HUES64 (cell line): ENCODE data around the gene ITGBL1.

ENCODE experiments used
- H3K27ac ChIP-seq: 2 replicates; pipeline ENCODE4 v1.7.0; 2013; ENCODE audit warnings: low read depth, low read length, inconsistent platforms
- H3K27me3 ChIP-seq: 2 replicates; pipeline ENCODE4 v1.6.1; 2013; ENCODE audit warnings: mild to moderate bottlenecking, low read length; ENCODE audit not compliant: insufficient read depth
- H3K36me3 ChIP-seq: 2 replicates; pipeline ENCODE4 v1.6.1; 2013; ENCODE audit warnings: mild to moderate bottlenecking, low read length; ENCODE audit not compliant: insufficient read depth
- H3K4me1 ChIP-seq: 2 replicates; pipeline ENCODE4 v1.6.1; 2013; ENCODE audit warnings: mild to moderate bottlenecking, low read length, moderate library complexity; ENCODE audit not compliant: insufficient read depth
- H3K4me3 ChIP-seq: 2 replicates; pipeline ENCODE4 v1.5.1; 2013; ENCODE audit warnings: mild to moderate bottlenecking, low read length, moderate library complexity
- H3K9ac ChIP-seq: 2 replicates; pipeline ENCODE4 v1.6.1; 2013; ENCODE audit warnings: mild to moderate bottlenecking, low read depth, low read length
- H3K9me3 ChIP-seq: 2 replicates; pipeline ENCODE4 v1.6.1; 2013; ENCODE audit warnings: low read depth, low read length; ENCODE audit not compliant: insufficient read depth
- WGBS: fragments of 150-250, 120-280 bp; methylation state at CpG from one replicate; pipeline ENCODE4 v1.1.7; 2013; ENCODE audit warnings: missing lambda C conversion rate; 5-methylcytosine and 5-hydroxymethylcytosine counted together

Gene ITGBL1

GRCh38 chr13:101424381-101425155, 27.9 kb upstream of the ITGBL1 start:
- H3K9me3 ChIP-seq: no peaks in the 10 kb centered on the region
- no peak overlapping the region for H3K9ac ChIP-seq
- no peaks in the 10 kb centered on the region for H3K27me3 ChIP-seq
- H3K36me3 ChIP-seq: no peaks in the 10 kb centered on the region
- no peak overlapping the region for H3K4me3 ChIP-seq
- no peaks in the 10 kb centered on the region for H3K4me1 ChIP-seq
- WGBS: 87% methylated on average over 4 of the region's 6 CpGs
- no peak overlapping the region for H3K27ac ChIP-seq

DNA sequence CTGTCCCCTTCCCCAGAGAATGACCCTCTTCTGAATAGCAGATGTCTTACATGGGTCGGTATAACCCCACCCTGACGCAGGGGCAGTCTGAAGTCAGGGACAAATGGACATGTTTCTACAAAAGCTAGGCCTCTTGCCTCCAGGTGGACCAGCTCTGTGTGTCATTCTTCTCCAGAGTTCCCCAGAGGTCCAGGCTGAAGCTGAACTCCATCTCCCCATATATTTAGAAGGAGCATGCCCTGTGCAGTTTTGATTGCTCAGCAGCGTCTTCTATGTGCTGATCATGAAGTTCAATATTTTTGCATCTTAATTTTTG, 27.4 kb upstream of the ITGBL1 start:
- WGBS: 91% methylated on average over 2 of the region's 3 CpGs
- no peak overlapping the region for H3K9ac ChIP-seq
- H3K4me3 ChIP-seq: no peak overlapping the region

GRCh38 chr13:101425623-101426022, 26.9 kb upstream of the ITGBL1 start:
- H3K27ac ChIP-seq: no peak overlapping the region
- no peaks in the 10 kb centered on the region for H3K4me1 ChIP-seq
- no peaks in the 10 kb centered on the region for H3K27me3 ChIP-seq
- no peak overlapping the region for H3K4me3 ChIP-seq
- H3K36me3 ChIP-seq: no peaks in the 10 kb centered on the region
- 88% methylated on average over 10 of the region's 10 CpGs for WGBS
- H3K9me3 ChIP-seq: no peaks in the 10 kb centered on the region
- no peak overlapping the region for H3K9ac ChIP-seq

More for the DNA sequence above, 27.4 kb upstream of the ITGBL1 start:
- H3K27ac ChIP-seq: no peak overlapping the region
- H3K9me3 ChIP-seq: no peaks in the 10 kb centered on the region
- no peaks in the 10 kb centered on the region for H3K27me3 ChIP-seq
- H3K4me1 ChIP-seq: no peaks in the 10 kb centered on the region
- H3K36me3 ChIP-seq: no peaks in the 10 kb centered on the region

DNA sequence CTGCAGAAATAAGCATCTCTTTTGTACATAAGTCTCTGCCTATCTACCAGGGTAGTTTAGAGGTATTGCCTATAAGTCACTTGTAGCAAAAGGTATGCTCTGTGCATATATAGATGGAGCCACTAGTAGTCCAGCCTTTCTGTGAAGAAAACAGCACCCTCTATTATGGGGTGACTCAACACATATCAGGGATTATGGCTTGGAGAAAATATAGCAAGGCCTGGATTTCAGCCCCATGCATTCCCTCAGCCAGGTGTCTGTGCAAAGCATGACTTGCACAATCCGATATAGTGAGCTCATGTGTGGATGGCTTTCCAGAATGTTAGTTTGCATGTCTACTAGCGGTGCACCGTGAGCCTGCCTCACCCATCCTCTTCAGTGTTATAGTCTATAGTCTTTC, 22.7 kb upstream of the ITGBL1 start:
- H3K9me3 ChIP-seq: no peaks in the 10 kb centered on the region
- no peaks in the 10 kb centered on the region for H3K36me3 ChIP-seq
- no peak overlapping the region for H3K27ac ChIP-seq
- no peaks in the 10 kb centered on the region for H3K4me1 ChIP-seq
- 83% methylated on average over 3 of the region's 3 CpGs for WGBS
- no peak overlapping the region for H3K9ac ChIP-seq
- H3K27me3 ChIP-seq: no peaks in the 10 kb centered on the region
- no peak overlapping the region for H3K4me3 ChIP-seq

GRCh38 chr13:101433895-101434294, 18.6 kb upstream of the ITGBL1 start:
- Histone ChIP-seq H3K27ac (no peak overlapping the region), H3K4me1 (no peaks in the 10 kb centered on the region), H3K9ac (no peak overlapping the region), H3K9me3 (no peaks in the 10 kb centered on the region), H3K27me3 (no peaks in the 10 kb centered on the region), H3K36me3 (no peaks in the 10 kb centered on the region), H3K4me3 (no peak overlapping the region)

GRCh38 chr13:101434486-101434885, 18.0 kb upstream of the ITGBL1 start:
- Histone ChIP-seq H3K36me3 (no peaks in the 10 kb centered on the region), H3K4me3 (no peak overlapping the region), H3K27me3 (no peaks in the 10 kb centered on the region), H3K4me1 (no peaks in the 10 kb centered on the region), H3K9ac (no peak overlapping the region), H3K27ac (no peak overlapping the region), H3K9me3 (no peaks in the 10 kb centered on the region)
- 93% methylated on average over 3 of the region's 3 CpGs for WGBS

GRCh38 chr13:101447852-101448251, 4.6 kb upstream of the ITGBL1 start:
- no peak overlapping the region for H3K9ac ChIP-seq
- H3K4me1 ChIP-seq: peaks cover 14% of the 10 kb centered on the region
- H3K36me3 ChIP-seq: no peaks in the 10 kb centered on the region
- no peaks in the 10 kb centered on the region for H3K9me3 ChIP-seq
- 76% methylated on average over 4 of the region's 4 CpGs for WGBS
- no peak overlapping the region for H3K4me3 ChIP-seq
- H3K27me3 ChIP-seq: no peaks in the 10 kb centered on the region
- no peak overlapping the region for H3K27ac ChIP-seq

DNA sequence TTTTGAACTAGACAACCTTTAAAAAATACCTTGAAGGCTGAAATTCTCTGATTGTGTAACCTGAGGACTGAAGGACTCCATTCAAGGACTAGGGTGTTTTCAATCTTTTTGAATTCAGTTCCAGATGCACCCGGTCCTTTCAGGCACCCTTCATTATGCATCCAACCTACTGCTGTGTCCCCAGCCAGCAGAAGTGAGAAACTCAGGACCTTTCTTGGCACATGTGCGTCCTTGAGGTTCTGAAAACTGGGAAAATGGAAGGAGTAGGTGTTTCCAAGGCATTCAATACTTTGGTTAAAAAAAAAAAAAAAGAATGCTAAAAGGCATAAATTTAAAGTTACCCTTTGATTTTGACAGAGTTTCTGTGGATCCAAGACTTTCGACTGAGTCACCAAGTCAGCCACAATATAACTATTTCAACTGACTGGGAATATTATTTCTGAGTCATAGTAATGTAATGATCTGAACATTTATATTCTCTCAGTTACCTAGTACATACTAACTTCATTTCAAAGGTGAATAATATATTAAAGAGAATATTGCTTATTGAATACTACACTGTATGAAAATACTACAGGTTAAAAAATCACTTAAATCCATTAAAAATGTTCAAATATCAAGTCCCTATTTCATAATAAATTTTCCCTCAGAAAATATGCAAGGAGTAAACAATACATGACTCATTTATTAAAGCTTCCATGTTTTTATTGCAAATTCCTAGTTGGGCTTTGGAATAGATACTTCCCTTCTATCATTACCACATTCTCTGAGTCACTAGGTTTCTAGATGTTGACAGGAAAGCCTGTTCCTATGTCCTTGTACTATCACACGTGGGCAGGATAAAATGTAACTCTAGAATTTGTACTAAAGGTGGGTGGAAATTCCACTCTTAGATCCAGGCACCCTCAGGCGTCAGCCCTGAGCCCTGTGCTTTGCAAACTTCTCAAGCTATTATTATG, 2.4 kb upstream of the ITGBL1 start:
- WGBS: 48% methylated on average over 3 of the region's 5 CpGs
- Histone ChIP-seq H3K9ac (no peak overlapping the region), H3K27ac (no peak overlapping the region), H3K4me1 (peaks cover 14% of the 10 kb centered on the region), H3K9me3 (no peaks in the 10 kb centered on the region), H3K4me3 (no peak overlapping the region), H3K27me3 (no peaks in the 10 kb centered on the region), H3K36me3 (no peaks in the 10 kb centered on the region)

DNA sequence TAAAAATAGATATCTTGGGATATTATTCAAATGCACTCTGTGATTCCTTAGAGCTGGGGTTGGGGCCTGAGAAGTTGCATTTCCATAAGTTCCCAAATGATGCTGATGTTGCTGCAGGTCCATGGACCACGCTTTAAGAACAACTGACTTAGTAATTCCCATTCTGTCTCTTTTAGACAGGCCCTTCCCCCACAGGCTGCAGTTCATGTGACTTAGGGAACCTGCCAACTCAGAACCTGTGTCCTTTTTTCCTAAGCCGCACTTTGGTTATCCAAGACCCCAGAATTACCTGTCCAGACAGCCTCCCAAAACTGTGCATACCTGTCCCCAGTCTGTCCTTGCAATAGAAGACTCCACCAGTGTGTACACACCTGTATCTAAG, 1.7 kb upstream of the ITGBL1 start:
- no peak overlapping the region for H3K9ac ChIP-seq
- 93% methylated on average over 2 of the region's 2 CpGs for WGBS

DNA sequence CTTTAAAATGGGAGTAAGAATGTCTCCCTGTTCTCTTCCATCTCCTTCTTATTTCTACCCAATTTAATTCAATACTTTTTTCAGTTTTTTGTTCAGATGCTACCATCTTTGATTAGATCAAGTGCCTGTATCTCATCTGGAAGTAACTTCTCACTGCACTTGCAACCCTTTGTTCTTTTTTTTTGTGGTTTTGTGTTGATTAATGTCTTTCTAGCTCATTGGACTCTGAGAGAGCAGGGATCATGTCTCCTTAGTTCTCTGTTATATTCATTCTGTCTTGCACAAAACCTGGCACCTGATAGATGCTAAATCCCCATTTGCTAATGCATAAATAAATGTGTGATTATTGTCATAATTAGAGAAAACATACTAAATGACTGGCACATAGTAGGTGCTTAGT, 834 bp upstream of the ITGBL1 start:
- no peaks in the 10 kb centered on the region for H3K27me3 ChIP-seq
- peaks cover 22% of the 10 kb centered on the region for H3K4me1 ChIP-seq
- no peak overlapping the region for H3K27ac ChIP-seq
- no peak overlapping the region for H3K9ac ChIP-seq
- no peak overlapping the region for H3K4me3 ChIP-seq
- H3K9me3 ChIP-seq: no peaks in the 10 kb centered on the region
- no peaks in the 10 kb centered on the region for H3K36me3 ChIP-seq

More for the DNA sequence above, 1.7 kb upstream of the ITGBL1 start:
- Histone ChIP-seq H3K4me1 (peaks cover 17% of the 10 kb centered on the region), H3K27me3 (no peaks in the 10 kb centered on the region), H3K36me3 (no peaks in the 10 kb centered on the region), H3K9me3 (no peaks in the 10 kb centered on the region), H3K27ac (no peak overlapping the region), H3K4me3 (no peak overlapping the region)

- Histone ChIP-seq H3K4me1 (peaks cover 22% of the 10 kb centered on the region), H3K9ac (no peak overlapping the region), H3K27me3 (no peaks in the 10 kb centered on the region), H3K9me3 (no peaks in the 10 kb centered on the region), H3K36me3 (no peaks in the 10 kb centered on the region), H3K27ac (no peak overlapping the region), H3K4me3 (no peak overlapping the region)
- 95% methylated on average over 41 of the region's 41 CpGs for WGBS
Observed at GRCh38 chr13:101453784-101454201, 1.3 kb downstream of the ITGBL1 start.
